ENCODE results near the gene HHAT. TPM values are rescaled to one million over a fixed set of nuclear protein-coding genes. Genes with fewer than 3 reads are reported as not detected.

HHAT gene
- total and polyA plus RNA-seq, 2 of the 4 experiments (the other 2 are of a cell fraction) = 1.7 to 2.5 TPM

GRCh38 chr1:210292231-210292871, 36.4 kb upstream of the HHAT start:
- 2% methylated on average over 27 of the region's 56 CpGs; no CpG with 5 or more reads in 1 of the 2 experiments for WGBS, 2 experiments (ENCODE audit: extremely low coverage in 2 of 2, insufficient read length in 1 of 2)
- no peaks in the 10 kb centered on the region for H4K20me1 ChIP-seq (ENCODE audit: insufficient read depth, low read length)
- CTCF ChIA-PET = interaction anchor here (0.6 kb wide), 2 partner anchors 22 to 29 kb away, joined by 3 to 4 read pairs; no protein-coding TSS in a partner anchor
- H4K91ac ChIP-seq (ENCODE audit: insufficient read depth, low read depth, low read length) = no peak overlapping the region
- no peak overlapping the region for H4K5ac ChIP-seq (ENCODE audit: low read depth, low read length)
- no peak overlapping the region for H2BK120ac ChIP-seq (ENCODE audit: low read depth, low read length)
- H3K9ac ChIP-seq (ENCODE audit: low read depth, low read length) = no peak overlapping the region
- no TSS peak for BruUV-seq (replicated peaks)
- peaks cover 3% of the 10 kb centered on the region; the same call in 1 of the 2 replicates for H3K4me1 ChIP-seq (ENCODE audit: control insufficient read depth, insufficient read depth, low read length)
- H3K27me3 ChIP-seq (ENCODE audit: control insufficient read depth, insufficient read depth, low read length) = peaks cover 37% of the 10 kb centered on the region
- no peak overlapping the region for H3K56ac ChIP-seq (ENCODE audit: extremely low read depth, insufficient read depth, low read length)
- no peak overlapping the region for H3K14ac ChIP-seq (replicated peaks; ENCODE audit: low read depth, low read length)
- no peaks in the 10 kb centered on the region for H3K36me3 ChIP-seq (ENCODE audit: control insufficient read depth, insufficient read depth, low read length)
- no peak overlapping the region for H2BK15ac ChIP-seq (ENCODE audit: low read depth, low read length)
- H2AFZ ChIP-seq (replicated peaks; ENCODE audit: low read length, poor library complexity) = peak overlapping the region; percentile 79
- H2AK5ac ChIP-seq (ENCODE audit: low read depth, low read length) = no peak overlapping the region
- no peak overlapping the region for H3K18ac ChIP-seq (ENCODE audit: low read depth, low read length)
- H2BK5ac ChIP-seq (ENCODE audit: low read depth, low read length, poor library complexity, severe bottlenecking) = no peak overlapping the region
- peak; percentile 46 for ATAC-seq (ENCODE audit: low read depth)
- peak overlapping the region; percentile 6; the same call in 1 of the 2 replicates for H3K4me3 ChIP-seq (ENCODE audit: insufficient read depth, low read depth, low read length)
- H3K9me1 ChIP-seq (ENCODE audit: insufficient read depth, low read length) = no peaks in the 10 kb centered on the region
- H4K8ac ChIP-seq (ENCODE audit: low read depth in 2 of 2, low read length in 2 of 2) = no peak overlapping the region
- intact Hi-C loops (cut with micrococcal nuclease) = no loop called here
- peak overlapping the region; percentile 57 for H3K4me2 ChIP-seq (ENCODE audit: low read depth, low read length)
- H3K23ac ChIP-seq (ENCODE audit: low read depth, low read length) = no peak overlapping the region
- H3K9me3 ChIP-seq (ENCODE audit: control insufficient read depth, insufficient read depth, low read length) = no peaks in the 10 kb centered on the region
- in situ Hi-C loops (cut with MboI; ENCODE audit: low sequenced_read_pairs) = no loop called here
- dilution Hi-C loops (cut with HindIII; ENCODE audit: low sequenced_read_pairs, unreplicated experiment) = no loop called here
- H3K79me1 ChIP-seq (ENCODE audit: low read depth in 1 of 2, low read length in 2 of 2) = no peaks in the 10 kb centered on the region
- H3K4ac ChIP-seq (ENCODE audit: low read depth, low read length) = no peak overlapping the region
- TF ChIP-seq RCOR1 (IDR thresholded peaks at IDR 0.05; ENCODE audit: insufficient replicate concordance, low read length) (no peak), FOS (IDR thresholded peaks at IDR 0.05; ENCODE audit: low read depth, low read length) (no peak), ELK1 (IDR thresholded peaks at IDR 0.05; ENCODE audit: borderline replicate concordance, low read depth, low read length) (no peak), MAFK (IDR thresholded peaks at IDR 0.05; ENCODE audit: low read depth, low read length) (no peak), CTCF (conservative IDR thresholded peaks at IDR 0.05; ENCODE audit: low read depth, low read length) (no peak), MXI1 (IDR thresholded peaks at IDR 0.05; ENCODE audit: borderline replicate concordance, low read depth, low read length) (no peak), SMC3 (IDR thresholded peaks at IDR 0.05; ENCODE audit: low read depth, low read length) (no peak), NFE2L2 (IDR thresholded peaks at IDR 0.05; ENCODE audit: low read depth, low read length) (no peak), BHLHE40 (IDR thresholded peaks at IDR 0.05; ENCODE audit: low read depth, low read length) (no peak), CHD1 (IDR thresholded peaks at IDR 0.05; ENCODE audit: low read depth, low read length) (no peak), RAD21 (IDR thresholded peaks at IDR 0.05; ENCODE audit: low read length) (no peak), CEBPB (IDR thresholded peaks at IDR 0.05; ENCODE audit: low read depth, low read length) (no peak), USF2 (IDR thresholded peaks at IDR 0.05; ENCODE audit: low read depth, low read length) (no peak), RFX5 (IDR thresholded peaks at IDR 0.05; ENCODE audit: low read depth, low read length) (no peak), POLR2A (IDR thresholded peaks at IDR 0.05; ENCODE audit: low read depth, low read length) (no peak), MAZ (IDR thresholded peaks at IDR 0.05; ENCODE audit: borderline replicate concordance, low read depth, low read length) (no peak)
- no peak overlapping the region for H3K27ac ChIP-seq (ENCODE audit: insufficient read depth, low read length)
- H2BK20ac ChIP-seq (ENCODE audit: low read depth, low read length) = no peak overlapping the region
- POLR2A ChIA-PET (ENCODE audit: unreplicated experiment) = interaction anchor here (1.1 kb wide), 1 partner anchor 32 kb away, joined by 10 read pairs; no protein-coding TSS in a partner anchor
- no peak for DNase-seq
- no peak overlapping the region for H2AK9ac ChIP-seq (replicated peaks; ENCODE audit: low read depth, low read length, poor library complexity)
